ENCODE measurements around the gene HIPK4. TPM values are rescaled to one million over a fixed set of nuclear protein-coding genes. Genes with fewer than 3 reads are reported as not detected.
"Not testable (repeated sequence)": the region's sequence is repeated elsewhere in the genome, so short reads cannot be mapped to it uniquely, and the experiment has no call there.

HIPK4 gene
- total RNA-seq, 2 experiments from 2014 or later: not detected

GRCh38 chr19:40413291-40413845, 23.4 kb upstream of the HIPK4 start, which contains the start of gene PRX:
TSS of gene PRX (minus strand) at chr19:40413378. CDS start at chr19:40407932, 5,446 bp downstream.
- H3K27me3 Mint-ChIP-seq: peaks cover 2% of the 10 kb centered on the region
- no peaks in the 10 kb centered on the region for H3K9me3 Mint-ChIP-seq (ENCODE audit: low read depth)
- CTCF ChIA-PET: interaction anchor here (0.5 to 1.1 kb wide), 3 partner anchors 8 to 13 kb away, joined by 3 to 5 read pairs (median 3); no protein-coding TSS in a partner anchor
- H3K27ac Mint-ChIP-seq: no peak within 1 kb of the TSS
- no peak within 1 kb of the TSS for H3K4me3 Mint-ChIP-seq
- H3K4me1 Mint-ChIP-seq: peaks cover 26% of the 10 kb centered on the region
- ATAC-seq (no peak), DNase-seq (no peak)
- H3K36me3 Mint-ChIP-seq: no peaks in the 10 kb centered on the region

GRCh38 chr19:40412866-40413265, 22.9 kb upstream of the HIPK4 start:
- CTCF ChIA-PET: interaction anchor here (0.5 to 1.1 kb wide), 3 partner anchors 8 to 14 kb away, joined by 3 to 5 read pairs (median 3); no protein-coding TSS in a partner anchor
- peaks cover 23% of the 10 kb centered on the region for H3K4me1 Mint-ChIP-seq

GRCh38 chr19:40411958-40412499, 22.0 kb upstream of the HIPK4 start:
- Mint-ChIP-seq H3K27ac (no peak overlapping the region), H3K4me1 (peaks cover 15% of the 10 kb centered on the region), H3K4me3 (no peak overlapping the region), H3K27me3 (peaks cover 2% of the 10 kb centered on the region), H3K36me3 (no peaks in the 10 kb centered on the region), H3K9me3 (ENCODE audit: low read depth) (no peaks in the 10 kb centered on the region)
- ATAC-seq (no peak), DNase-seq (no peak)
- CTCF ChIA-PET: interaction anchor here (1.0 to 1.5 kb wide), 2 partner anchors 9 kb away, joined by 5 to 12 read pairs; no protein-coding TSS in a partner anchor

More at GRCh38 chr19:40412866-40413265, 22.9 kb upstream of the HIPK4 start:
- Mint-ChIP-seq H3K36me3 (no peaks in the 10 kb centered on the region), H3K4me3 (no peak overlapping the region), H3K27ac (no peak overlapping the region), H3K9me3 (ENCODE audit: low read depth) (no peaks in the 10 kb centered on the region), H3K27me3 (peaks cover 2% of the 10 kb centered on the region)
- ATAC-seq (no peak), DNase-seq (no peak)

GRCh38 chr19:40411125-40411842, 21.3 kb upstream of the HIPK4 start:
- H3K4me1 Mint-ChIP-seq: peaks cover 9% of the 10 kb centered on the region
- H3K9me3 Mint-ChIP-seq (ENCODE audit: low read depth): no peaks in the 10 kb centered on the region
- DNase-seq (no peak), ATAC-seq (no peak)
- H3K4me3 Mint-ChIP-seq: no peak overlapping the region
- CTCF ChIA-PET: interaction anchor here (1.5 kb wide), 1 partner anchor 9 kb away, joined by 12 read pairs; no protein-coding TSS in a partner anchor
- H3K27ac Mint-ChIP-seq: no peak overlapping the region
- H3K27me3 Mint-ChIP-seq: peaks cover 2% of the 10 kb centered on the region
- no peaks in the 10 kb centered on the region for H3K36me3 Mint-ChIP-seq

- H3K27me3 Mint-ChIP-seq: peaks cover 2% of the 10 kb centered on the region
- ATAC-seq: no peak
- CTCF ChIA-PET: interaction anchor here (4.7 kb wide), 1 partner anchor 11 kb away, joined by 22 read pairs; no protein-coding TSS in a partner anchor
- DNase-seq: no peak
- H3K9me3 Mint-ChIP-seq (ENCODE audit: low read depth): no peaks in the 10 kb centered on the region
- no peak overlapping the region for H3K27ac Mint-ChIP-seq
- no peak overlapping the region for H3K4me3 Mint-ChIP-seq
- H3K4me1 Mint-ChIP-seq: peaks cover 3% of the 10 kb centered on the region
- H3K36me3 Mint-ChIP-seq: no peaks in the 10 kb centered on the region
Observed at GRCh38 chr19:40410030-40410389, 20.0 kb upstream of the HIPK4 start.

GRCh38 chr19:40408598-40408925, 18.6 kb upstream of the HIPK4 start:
- not testable (repeated sequence) for H3K27ac Mint-ChIP-seq, DNase-seq

GRCh38 chr19:40407714-40408597, 18.0 kb upstream of the HIPK4 start:
- CTCF ChIA-PET: interaction anchor here (0.6 to 4.7 kb wide), 4 partner anchors 9 to 1627 kb away, joined by 3 to 22 read pairs (median 4); no protein-coding TSS in a partner anchor
- peaks cover 2% of the 10 kb centered on the region for H3K27me3 Mint-ChIP-seq
- ATAC-seq (no peak), DNase-seq (no peak)
- no peaks in the 10 kb centered on the region for H3K36me3 Mint-ChIP-seq
- no peaks in the 10 kb centered on the region for H3K9me3 Mint-ChIP-seq (ENCODE audit: low read depth)
- no peak overlapping the region for H3K4me3 Mint-ChIP-seq
- H3K27ac Mint-ChIP-seq: no peak overlapping the region
- H3K4me1 Mint-ChIP-seq: peaks cover 8% of the 10 kb centered on the region

More at GRCh38 chr19:40408598-40408925, 18.6 kb upstream of the HIPK4 start:
- not testable (repeated sequence) for ATAC-seq; H3K4me1 Mint-ChIP-seq; H3K9me3 Mint-ChIP-seq (ENCODE audit: low read depth); H3K27me3 Mint-ChIP-seq; H3K4me3 Mint-ChIP-seq; H3K36me3 Mint-ChIP-seq
- CTCF ChIA-PET: interaction anchor here (0.6 to 4.7 kb wide), 4 partner anchors 8 to 1626 kb away, joined by 3 to 22 read pairs (median 4); no protein-coding TSS in a partner anchor

GRCh38 chr19:40403262-40403984, 13.4 kb upstream of the HIPK4 start:
- peak; percentile 81 for ATAC-seq
- Mint-ChIP-seq H3K9me3 (ENCODE audit: low read depth) (no peaks in the 10 kb centered on the region), H3K27ac (peak overlapping the region; percentile 69), H3K4me3 (peak overlapping the region; percentile 83), H3K27me3 (peaks cover 4% of the 10 kb centered on the region), H3K36me3 (no peaks in the 10 kb centered on the region), H3K4me1 (peaks cover 16% of the 10 kb centered on the region)
- DNase-seq: peak; percentile 93
- CTCF ChIA-PET: interaction anchor here (0.6 to 2.3 kb wide), 6 partner anchors 11 to 264 kb away, joined by 3 to 17 read pairs (median 4); partner anchors contain the start of gene BLVRB

- CTCF ChIA-PET: interaction anchor here (2.1 kb wide), 1 partner anchor 20 kb away, joined by 5 read pairs; no protein-coding TSS in a partner anchor
- H3K36me3 Mint-ChIP-seq: no peaks in the 10 kb centered on the region
- no peak overlapping the region for H3K4me3 Mint-ChIP-seq
- H3K27me3 Mint-ChIP-seq: peaks cover 4% of the 10 kb centered on the region
- no peaks in the 10 kb centered on the region for H3K9me3 Mint-ChIP-seq (ENCODE audit: low read depth)
- no peak overlapping the region for H3K27ac Mint-ChIP-seq
- peaks cover 16% of the 10 kb centered on the region for H3K4me1 Mint-ChIP-seq
- DNase-seq: no peak
- no peak for ATAC-seq
Observed at GRCh38 chr19:40400559-40400958, 10.6 kb upstream of the HIPK4 start.

GRCh38 chr19:40398417-40399131, 8.6 kb upstream of the HIPK4 start:
- H3K27me3 Mint-ChIP-seq: peaks cover 4% of the 10 kb centered on the region
- DNase-seq: peak; percentile 61
- no peak overlapping the region for H3K4me3 Mint-ChIP-seq
- H3K4me1 Mint-ChIP-seq: peaks cover 13% of the 10 kb centered on the region
- H3K9me3 Mint-ChIP-seq (ENCODE audit: low read depth): no peaks in the 10 kb centered on the region
- peak; percentile 59 for ATAC-seq
- no peaks in the 10 kb centered on the region for H3K36me3 Mint-ChIP-seq
- H3K27ac Mint-ChIP-seq: no peak overlapping the region
- CTCF ChIA-PET: interaction anchor here (1.3 to 2.1 kb wide), 2 partner anchors 22 to 93 kb away, joined by 5 read pairs; no protein-coding TSS in a partner anchor

GRCh38 chr19:40397568-40397906, 7.6 kb upstream of the HIPK4 start:
- CTCF ChIA-PET: interaction anchor here (1.8 kb wide), 1 partner anchor 17 kb away, joined by 5 read pairs; no protein-coding TSS in a partner anchor
- Mint-ChIP-seq H3K4me3 (no peak overlapping the region), H3K36me3 (no peaks in the 10 kb centered on the region), H3K27ac (no peak overlapping the region), H3K4me1 (peaks cover 8% of the 10 kb centered on the region), H3K27me3 (peaks cover 4% of the 10 kb centered on the region), H3K9me3 (ENCODE audit: low read depth) (no peaks in the 10 kb centered on the region)
- DNase-seq (no peak), ATAC-seq (no peak)
